OCI-LY3 (cell line): ENCODE results near the gene PDE7B.
A peak's percentile ranks its signal among the peaks of the same experiment; 100 is the strongest.

ENCODE experiments used
- H2AFZ ChIP-seq: fragments of 200-600, 300-600 bp; shearing (Covaris generic); 2 replicates; pipeline ENCODE4 v1.6.0; 2014; ENCODE audit warnings: antibody characterized with exemption, low read depth, low read length
- H3K27ac ChIP-seq: fragments of 200-600, 300-600 bp; sonication (generic); 2 replicates; pipeline ENCODE4 v1.5.1; 2014; ENCODE audit warnings: mild to moderate bottlenecking, low read length, moderate library complexity, mixed read lengths
- H3K27me3 ChIP-seq: fragments of 200-600, 300-600 bp; sonication (generic); 2 replicates; pipeline ENCODE4 v1.6.1; 2014; ENCODE audit warnings: low read depth, low read length, mixed read lengths
- H3K36me3 ChIP-seq: fragments of 200-600, 300-600 bp; sonication (generic); replicated peaks from 2 replicates; pipeline ENCODE3; 2014; ENCODE audit warnings: low read depth, low read length, mixed read lengths
- H3K4me1 ChIP-seq: fragments of 300-600, 200-600 bp; sonication (generic); 2 replicates; pipeline ENCODE4 v1.6.1; 2014; ENCODE audit warnings: low read length, mixed read lengths
- H3K4me2 ChIP-seq: fragments of 200-600, 300-600 bp; sonication (generic); 2 replicates; pipeline ENCODE4 v1.6.1; 2014; ENCODE audit warnings: low read length, mixed read lengths
- H3K4me3 ChIP-seq: fragments of 300-600, 200-600 bp; sonication (generic); 2 replicates; pipeline ENCODE4 v1.5.1; 2014; ENCODE audit warnings: antibody characterized with exemption, mild to moderate bottlenecking, low read length, moderate library complexity
- H3K79me2 ChIP-seq: fragments of 300-600, 200-600 bp; shearing (Covaris generic); 2 replicates; pipeline ENCODE4 v1.6.1; 2014; ENCODE audit warnings: mild to moderate bottlenecking, low read length, mixed read lengths
- H3K9ac ChIP-seq: fragments of 300-600, 200-600 bp; shearing (Covaris generic); 2 replicates; pipeline ENCODE4 v1.6.0; 2014; ENCODE audit warnings: mild to moderate bottlenecking, low read length, moderate library complexity
- H3K9me3 ChIP-seq: fragments of 200-600, 300-600 bp; shearing (Covaris generic); 2 replicates; pipeline ENCODE4 v1.6.1; 2014; ENCODE audit warnings: low read length, mixed read lengths; ENCODE audit not compliant: insufficient read depth
- H4K20me1 ChIP-seq: fragments of 200-600, 300-600 bp; sonication (generic); 2 replicates; pipeline ENCODE4 v1.6.1; 2016; ENCODE audit warnings: low read length, mixed read lengths; ENCODE audit not compliant: insufficient read depth
- EZH2phosphoT487 ChIP-seq: fragments of 200-600 bp; shearing (Covaris generic); IDR thresholded peaks from 2 replicates; pipeline ENCODE4 v1.6.1; 2018; ENCODE audit warnings: antibody characterized with exemption, mixed run types, low read depth
- TF ChIP-seq, protein P1 (sequence below): fragments of 200-600, 300-600 bp; sonication (generic); IDR thresholded peaks from 2 replicates; pipeline ENCODE4 v1.5.1; 2014; ENCODE audit warnings: antibody characterized with exemption, low read length, low read depth

The PDE7B gene

DNA sequence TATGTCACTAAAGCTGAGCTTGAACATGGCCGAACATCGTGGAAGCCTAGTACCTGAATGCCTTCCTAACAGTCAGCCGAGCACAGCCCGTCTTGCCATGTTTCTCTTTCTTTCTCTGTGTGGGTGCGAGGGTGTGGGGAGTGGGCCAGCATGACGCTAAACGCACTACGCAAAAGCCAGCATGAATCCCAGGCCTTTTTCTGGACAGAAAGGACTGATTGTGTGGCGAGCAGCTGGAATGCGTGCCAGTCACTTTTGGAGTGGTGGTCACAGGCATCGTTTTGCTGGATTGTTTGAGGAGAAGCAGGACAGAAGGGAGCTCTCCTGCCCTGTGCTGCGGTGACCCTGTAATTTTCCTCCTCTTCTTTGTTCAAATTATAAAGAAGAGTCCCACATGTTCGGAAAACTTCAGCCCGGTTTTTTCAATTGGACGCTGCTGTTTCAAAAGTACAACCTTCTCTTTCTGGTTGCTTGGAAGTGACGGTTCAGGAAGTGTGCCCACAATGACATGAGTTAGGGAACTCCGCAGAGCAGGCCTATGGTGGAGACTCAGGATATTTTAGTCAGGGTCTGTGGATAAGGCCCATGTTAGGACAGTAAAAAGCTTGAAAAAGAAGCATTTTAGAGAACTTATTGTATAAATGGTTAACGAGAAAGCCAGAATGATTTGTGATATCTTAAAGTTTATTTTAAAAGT, 54.3 kb downstream of the PDE7B start:
- Histone ChIP-seq H3K4me1 (peaks cover 12% of the 10 kb centered on the region), H3K9ac (no peak overlapping the region), H2AFZ (no peak overlapping the region), H3K36me3 (no peaks in the 10 kb centered on the region), H4K20me1 (no peaks in the 10 kb centered on the region), H3K9me3 (no peaks in the 10 kb centered on the region), H3K79me2 (no peaks in the 10 kb centered on the region), H3K27ac (no peak overlapping the region), H3K4me3 (no peak overlapping the region), H3K27me3 (no peaks in the 10 kb centered on the region), H3K4me2 (no peak overlapping the region)
- no peak for TF ChIP-seq EZH2phosphoT487
- TF ChIP-seq, protein P1, sequence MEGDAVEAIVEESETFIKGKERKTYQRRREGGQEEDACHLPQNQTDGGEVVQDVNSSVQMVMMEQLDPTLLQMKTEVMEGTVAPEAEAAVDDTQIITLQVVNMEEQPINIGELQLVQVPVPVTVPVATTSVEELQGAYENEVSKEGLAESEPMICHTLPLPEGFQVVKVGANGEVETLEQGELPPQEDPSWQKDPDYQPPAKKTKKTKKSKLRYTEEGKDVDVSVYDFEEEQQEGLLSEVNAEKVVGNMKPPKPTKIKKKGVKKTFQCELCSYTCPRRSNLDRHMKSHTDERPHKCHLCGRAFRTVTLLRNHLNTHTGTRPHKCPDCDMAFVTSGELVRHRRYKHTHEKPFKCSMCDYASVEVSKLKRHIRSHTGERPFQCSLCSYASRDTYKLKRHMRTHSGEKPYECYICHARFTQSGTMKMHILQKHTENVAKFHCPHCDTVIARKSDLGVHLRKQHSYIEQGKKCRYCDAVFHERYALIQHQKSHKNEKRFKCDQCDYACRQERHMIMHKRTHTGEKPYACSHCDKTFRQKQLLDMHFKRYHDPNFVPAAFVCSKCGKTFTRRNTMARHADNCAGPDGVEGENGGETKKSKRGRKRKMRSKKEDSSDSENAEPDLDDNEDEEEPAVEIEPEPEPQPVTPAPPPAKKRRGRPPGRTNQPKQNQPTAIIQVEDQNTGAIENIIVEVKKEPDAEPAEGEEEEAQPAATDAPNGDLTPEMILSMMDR: no peak

DNA sequence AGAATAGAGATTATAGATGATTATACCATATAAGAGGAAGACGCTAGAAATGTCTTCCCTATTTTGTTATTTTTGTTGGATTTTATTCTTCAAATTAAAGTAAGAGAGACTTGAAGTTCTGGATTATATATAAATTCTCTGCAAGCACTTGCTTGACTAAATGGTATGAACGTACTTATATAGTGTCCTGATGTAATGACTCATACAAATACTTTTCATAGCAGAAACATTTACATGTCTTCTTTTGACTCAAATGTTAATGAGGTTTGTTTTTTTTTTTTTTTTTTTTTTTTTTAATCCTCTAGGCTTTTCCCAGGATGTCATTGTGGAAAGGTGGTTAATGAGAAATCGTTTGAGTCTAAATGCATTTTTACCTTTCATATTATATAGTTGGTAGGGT, 55.0 kb downstream of the PDE7B start:
- no peaks in the 10 kb centered on the region for H3K36me3 ChIP-seq
- no peak overlapping the region for H3K9ac ChIP-seq
- H3K4me2 ChIP-seq: peak overlapping the region; percentile 18; the same call in 1 of the 2 replicates
- H3K27me3 ChIP-seq: no peaks in the 10 kb centered on the region
- H3K79me2 ChIP-seq: no peaks in the 10 kb centered on the region
- peaks cover 12% of the 10 kb centered on the region for H3K4me1 ChIP-seq
- H3K4me3 ChIP-seq: no peak overlapping the region
- H4K20me1 ChIP-seq: no peaks in the 10 kb centered on the region
- H3K9me3 ChIP-seq: no peaks in the 10 kb centered on the region
- H3K27ac ChIP-seq: no peak overlapping the region
- TF ChIP-seq EZH2phosphoT487: no peak
- TF ChIP-seq, protein P1: no peak
- no peak overlapping the region for H2AFZ ChIP-seq

DNA sequence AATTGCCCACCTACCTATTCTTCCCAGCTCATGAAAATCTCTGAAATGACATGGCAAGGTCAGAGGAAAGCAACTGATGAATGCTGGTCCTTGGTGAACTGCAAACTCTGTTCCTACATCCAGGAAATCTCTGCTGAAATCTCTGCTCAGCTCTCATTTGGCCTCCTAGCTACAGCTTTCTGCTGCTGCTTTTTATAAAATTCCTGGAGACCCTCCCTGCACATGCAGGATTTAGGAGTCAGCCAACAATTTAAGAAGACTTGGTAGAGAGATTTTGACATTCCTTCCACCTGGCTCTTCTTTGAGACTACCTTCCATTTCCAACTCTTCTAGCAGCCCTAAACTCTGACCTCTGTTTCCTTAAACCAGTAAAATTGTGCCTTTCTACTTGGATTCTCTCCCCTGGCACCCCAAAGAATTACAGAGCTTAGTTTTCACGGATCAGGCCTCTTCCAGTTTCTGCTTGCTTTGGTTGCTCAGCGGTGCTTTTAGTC, 55.5 kb downstream of the PDE7B start:
- Histone ChIP-seq H2AFZ (no peak overlapping the region), H3K4me1 (peaks cover 12% of the 10 kb centered on the region), H4K20me1 (no peaks in the 10 kb centered on the region), H3K36me3 (no peaks in the 10 kb centered on the region), H3K9ac (no peak overlapping the region), H3K27me3 (no peaks in the 10 kb centered on the region), H3K79me2 (no peaks in the 10 kb centered on the region), H3K27ac (no peak overlapping the region), H3K4me3 (no peak overlapping the region), H3K4me2 (no peak overlapping the region), H3K9me3 (no peaks in the 10 kb centered on the region)
- TF ChIP-seq, protein P1: no peak
- no peak for TF ChIP-seq EZH2phosphoT487

DNA sequence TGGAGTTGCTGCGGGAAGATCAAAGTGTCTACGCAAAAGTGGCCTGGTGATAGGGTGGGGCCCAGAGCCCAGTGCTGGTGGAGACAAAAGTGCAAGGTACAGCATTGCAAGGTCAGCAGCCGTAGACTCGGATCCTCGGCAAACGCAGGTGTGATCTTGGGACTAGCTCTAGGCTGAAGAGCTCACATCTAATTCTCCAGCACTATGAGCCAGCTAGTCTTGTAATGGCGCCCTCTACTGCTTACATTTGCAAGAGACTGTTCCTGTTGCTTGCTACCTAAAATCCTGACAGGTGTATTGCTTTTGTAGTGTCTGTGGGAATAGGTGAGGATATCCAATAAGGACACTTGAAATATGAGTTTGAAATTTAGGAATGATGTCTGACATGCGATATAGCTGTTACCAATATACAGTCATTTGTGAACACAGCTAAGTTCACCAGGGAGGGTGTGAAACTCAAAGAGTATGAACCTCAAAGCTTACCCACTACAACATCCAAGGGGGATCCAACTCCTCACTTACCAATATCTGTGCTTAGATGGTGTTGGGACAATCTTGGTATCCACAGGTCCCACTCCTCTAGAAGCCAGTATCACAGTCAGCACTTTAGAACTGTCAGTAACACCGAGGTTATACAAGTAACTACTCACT, 58.4 kb downstream of the PDE7B start:
- Histone ChIP-seq H3K27me3 (no peaks in the 10 kb centered on the region), H4K20me1 (no peaks in the 10 kb centered on the region)
- no peak for TF ChIP-seq EZH2phosphoT487
- TF ChIP-seq, protein P1: peak; percentile 77

More for the DNA sequence above, 58.4 kb downstream of the PDE7B start:
- H3K9ac ChIP-seq: no peak overlapping the region
- no peak overlapping the region for H2AFZ ChIP-seq
- H3K79me2 ChIP-seq: no peaks in the 10 kb centered on the region
- no peak overlapping the region for H3K4me3 ChIP-seq
- no peak overlapping the region for H3K27ac ChIP-seq
- peaks cover 12% of the 10 kb centered on the region for H3K4me1 ChIP-seq
- peak overlapping the region; percentile 36 for H3K4me2 ChIP-seq
- no peaks in the 10 kb centered on the region for H3K36me3 ChIP-seq
- no peaks in the 10 kb centered on the region for H3K9me3 ChIP-seq
